ENCODE data around the gene SHOC2.

The SHOC2 gene

GRCh38 chr10:110923856-110924493, 4.6 kb downstream of the SHOC2 start:
- POLR2A ChIA-PET: no interaction called here
- Histone ChIP-seq H3K9me3 (ENCODE audit: control extremely low read depth in 1 of 5, control insufficient read depth in 4 of 5, insufficient read depth in 2 of 5, low read depth in 1 of 5, low read length in 4 of 5) (no peaks in the 10 kb centered on the region), H3K4me3 (ENCODE audit: control insufficient read depth in 1 of 7, extremely low read depth in 1 of 7, insufficient read depth in 4 of 7, low read depth in 2 of 7, low read length in 6 of 7) (no peak overlapping the region), H3K27ac (ENCODE audit: insufficient read depth in 1 of 2, low read depth in 1 of 2, low read length in 2 of 2, poor library complexity in 1 of 2, severe bottlenecking in 2 of 2) (no peak overlapping the region), H3K36me3 (ENCODE audit: control insufficient read depth in 4 of 4, insufficient read depth in 4 of 4, low read length in 3 of 4) (peaks cover 0 to 3% (median 0%) of the 10 kb centered on the region in 4 experiments), H3K27me3 (replicated peaks in 2 of 5; ENCODE audit: control insufficient read depth in 4 of 5, insufficient read depth in 5 of 5, low read length in 4 of 5) (no peaks in the 10 kb centered on the region), H3K4me1 (ENCODE audit: control extremely low read depth in 1 of 4, control insufficient read depth in 4 of 4, insufficient read depth in 4 of 4, low read length in 3 of 4) (peaks cover 0 to 23% (median 17%) of the 10 kb centered on the region in 4 experiments)
- 89% methylated on average over 1 of the region's 2 CpGs for WGBS (ENCODE audit: insufficient coverage)
- DNase-seq: peak in 1 of 3 donors; percentile 14
- CTCF ChIA-PET: interaction anchor here (1.2 kb wide), 1 partner anchor 14 kb away, joined by 3 read pairs; no protein-coding TSS in a partner anchor

GRCh38 chr10:110927461-110927860, 8.1 kb downstream of the SHOC2 start:
- no peaks in the 10 kb centered on the region for H3K27me3 ChIP-seq (replicated peaks in 2 of 5; ENCODE audit: control insufficient read depth in 4 of 5, insufficient read depth in 5 of 5, low read length in 4 of 5)
- no peaks in the 10 kb centered on the region for H3K9me3 ChIP-seq (ENCODE audit: control extremely low read depth in 1 of 5, control insufficient read depth in 4 of 5, insufficient read depth in 2 of 5, low read depth in 1 of 5, low read length in 4 of 5)
- no peak overlapping the region for H3K4me3 ChIP-seq (ENCODE audit: control insufficient read depth in 1 of 7, extremely low read depth in 1 of 7, insufficient read depth in 4 of 7, low read depth in 2 of 7, low read length in 6 of 7)
- H3K27ac ChIP-seq (ENCODE audit: insufficient read depth in 1 of 2, low read depth in 1 of 2, low read length in 2 of 2, poor library complexity in 1 of 2, severe bottlenecking in 2 of 2): no peak overlapping the region
- WGBS (ENCODE audit: insufficient coverage): 83% methylated on average over 1 of the region's 2 CpGs
- no peak for DNase-seq
- peaks cover 0 to 15% (median 8%) of the 10 kb centered on the region in 4 experiments for H3K4me1 ChIP-seq (ENCODE audit: control extremely low read depth in 1 of 4, control insufficient read depth in 4 of 4, insufficient read depth in 4 of 4, low read length in 3 of 4)
- peaks cover 0 to 3% (median 1%) of the 10 kb centered on the region in 4 experiments for H3K36me3 ChIP-seq (ENCODE audit: control insufficient read depth in 4 of 4, insufficient read depth in 4 of 4, low read length in 3 of 4)
- ChIA-PET CTCF (interaction anchor here (2.7 to 2.9 kb wide), 2 partner anchors 10 to 18 kb away, joined by 9 to 13 read pairs; no protein-coding TSS in a partner anchor), POLR2A (interaction anchor here (0.6 kb wide), 1 partner anchor 52 kb away, joined by 3 read pairs; no protein-coding TSS in a partner anchor)

- H3K4me3 ChIP-seq (ENCODE audit: control insufficient read depth in 1 of 7, extremely low read depth in 1 of 7, insufficient read depth in 4 of 7, low read depth in 2 of 7, low read length in 6 of 7): no peak overlapping the region
- POLR2A ChIA-PET: no interaction called here
- H3K36me3 ChIP-seq (ENCODE audit: control insufficient read depth in 4 of 4, insufficient read depth in 4 of 4, low read length in 3 of 4): peaks cover 3 to 5% (median 3%) of the 10 kb centered on the region in 4 experiments
- no peaks in the 10 kb centered on the region for H3K27me3 ChIP-seq (replicated peaks in 2 of 5; ENCODE audit: control insufficient read depth in 4 of 5, insufficient read depth in 5 of 5, low read length in 4 of 5)
- H3K27ac ChIP-seq (ENCODE audit: insufficient read depth in 1 of 2, low read depth in 1 of 2, low read length in 2 of 2, poor library complexity in 1 of 2, severe bottlenecking in 2 of 2): no peak overlapping the region
- H3K4me1 ChIP-seq (ENCODE audit: control extremely low read depth in 1 of 4, control insufficient read depth in 4 of 4, insufficient read depth in 4 of 4, low read length in 3 of 4): peaks cover 0 to 8% (median 2%) of the 10 kb centered on the region in 4 experiments
- CTCF ChIA-PET: interaction anchor here (0.9 to 1.2 kb wide), 2 partner anchors 13 to 14 kb away, joined by 3 to 4 read pairs; partner anchors contain the start of gene BBIP1
- H3K9me3 ChIP-seq (ENCODE audit: control extremely low read depth in 1 of 5, control insufficient read depth in 4 of 5, insufficient read depth in 2 of 5, low read depth in 1 of 5, low read length in 4 of 5): no peaks in the 10 kb centered on the region
- no peak for DNase-seq
- WGBS (ENCODE audit: insufficient coverage): 80% methylated on average over 1 of the region's 1 CpG
Measured at GRCh38 chr10:110931769-110932381, 12.5 kb downstream of the SHOC2 start.

- H3K27me3 ChIP-seq (replicated peaks in 2 of 5; ENCODE audit: control insufficient read depth in 4 of 5, insufficient read depth in 5 of 5, low read length in 4 of 5): no peaks in the 10 kb centered on the region
- H3K27ac ChIP-seq (ENCODE audit: insufficient read depth in 1 of 2, low read depth in 1 of 2, low read length in 2 of 2, poor library complexity in 1 of 2, severe bottlenecking in 2 of 2): no peak overlapping the region
- POLR2A ChIA-PET: no interaction called here
- H3K36me3 ChIP-seq (ENCODE audit: control insufficient read depth in 4 of 4, insufficient read depth in 4 of 4, low read length in 3 of 4): peaks cover 3 to 9% (median 5%) of the 10 kb centered on the region in 4 experiments
- CTCF ChIA-PET: interaction anchor here (0.6 to 1.2 kb wide), 2 partner anchors 13 to 163 kb away, joined by 3 read pairs; no protein-coding TSS in a partner anchor
- no peak for DNase-seq
- H3K9me3 ChIP-seq (ENCODE audit: control extremely low read depth in 1 of 5, control insufficient read depth in 4 of 5, insufficient read depth in 2 of 5, low read depth in 1 of 5, low read length in 4 of 5): no peaks in the 10 kb centered on the region
- H3K4me1 ChIP-seq (ENCODE audit: control extremely low read depth in 1 of 4, control insufficient read depth in 4 of 4, insufficient read depth in 4 of 4, low read length in 3 of 4): peaks cover 0 to 8% (median 2%) of the 10 kb centered on the region in 4 experiments
- WGBS (ENCODE audit: insufficient coverage): no CpG with 5 or more reads among the region's 1 CpG
- no peak overlapping the region for H3K4me3 ChIP-seq (ENCODE audit: control insufficient read depth in 1 of 7, extremely low read depth in 1 of 7, insufficient read depth in 4 of 7, low read depth in 2 of 7, low read length in 6 of 7)
Measured at GRCh38 chr10:110932505-110933180, 13.2 kb downstream of the SHOC2 start.

- POLR2A ChIA-PET: no interaction called here
- WGBS (ENCODE audit: insufficient coverage): 98% methylated on average over 18 of the region's 18 CpGs
- H3K27ac ChIP-seq (ENCODE audit: insufficient read depth in 1 of 2, low read depth in 1 of 2, low read length in 2 of 2, poor library complexity in 1 of 2, severe bottlenecking in 2 of 2): no peak overlapping the region
Measured at GRCh38 chr10:110936757-110937156, 17.4 kb downstream of the SHOC2 start.

GRCh38 chr10:110939419-110939818, 20.0 kb downstream of the SHOC2 start:
- Histone ChIP-seq H3K27me3 (replicated peaks in 2 of 5; ENCODE audit: control insufficient read depth in 4 of 5, insufficient read depth in 5 of 5, low read length in 4 of 5) (no peaks in the 10 kb centered on the region), H3K4me3 (ENCODE audit: control insufficient read depth in 1 of 7, extremely low read depth in 1 of 7, insufficient read depth in 4 of 7, low read depth in 2 of 7, low read length in 6 of 7) (no peak overlapping the region), H3K9me3 (ENCODE audit: control extremely low read depth in 1 of 5, control insufficient read depth in 4 of 5, insufficient read depth in 2 of 5, low read depth in 1 of 5, low read length in 4 of 5) (peaks cover 2 to 18% (median 6%) of the 10 kb centered on the region in 5 experiments), H3K4me1 (ENCODE audit: control extremely low read depth in 1 of 4, control insufficient read depth in 4 of 4, insufficient read depth in 4 of 4, low read length in 3 of 4) (no peaks in the 10 kb centered on the region), H3K27ac (ENCODE audit: insufficient read depth in 1 of 2, low read depth in 1 of 2, low read length in 2 of 2, poor library complexity in 1 of 2, severe bottlenecking in 2 of 2) (no peak overlapping the region), H3K36me3 (ENCODE audit: control insufficient read depth in 4 of 4, insufficient read depth in 4 of 4, low read length in 3 of 4) (peaks cover 3 to 42% (median 15%) of the 10 kb centered on the region in 4 experiments)
- ChIA-PET POLR2A (no interaction called here), CTCF (interaction anchor here (0.9 kb wide), 1 partner anchor 11 kb away, joined by 3 read pairs; no protein-coding TSS in a partner anchor)
- DNase-seq: no peak
- WGBS (ENCODE audit: insufficient coverage): no CpG with 5 or more reads among the region's 4 CpGs

More at GRCh38 chr10:110936757-110937156, 17.4 kb downstream of the SHOC2 start:
- Histone ChIP-seq H3K4me1 (ENCODE audit: control extremely low read depth in 1 of 4, control insufficient read depth in 4 of 4, insufficient read depth in 4 of 4, low read length in 3 of 4) (peaks cover 0 to 4% (median under 1%) of the 10 kb centered on the region in 4 experiments), H3K36me3 (ENCODE audit: control insufficient read depth in 4 of 4, insufficient read depth in 4 of 4, low read length in 3 of 4) (peaks cover 0 to 17% (median 5%) of the 10 kb centered on the region in 4 experiments), H3K27me3 (replicated peaks in 2 of 5; ENCODE audit: control insufficient read depth in 4 of 5, insufficient read depth in 5 of 5, low read length in 4 of 5) (no peaks in the 10 kb centered on the region), H3K4me3 (ENCODE audit: control insufficient read depth in 1 of 7, extremely low read depth in 1 of 7, insufficient read depth in 4 of 7, low read depth in 2 of 7, low read length in 6 of 7) (no peak overlapping the region), H3K9me3 (ENCODE audit: control extremely low read depth in 1 of 5, control insufficient read depth in 4 of 5, insufficient read depth in 2 of 5, low read depth in 1 of 5, low read length in 4 of 5) (peaks cover 0 to 3% (median 0%) of the 10 kb centered on the region in 5 experiments)
- CTCF ChIA-PET: interaction anchor here (1.6 kb wide), 1 partner anchor 9 kb away, joined by 4 read pairs; no protein-coding TSS in a partner anchor
- DNase-seq: no peak

Measured in common myeloid progenitor, CD34-positive (primary cell).